NCI-H446 treated with DMSO at 0.1 percent for 48 hours (cell line): Measurements from ENCODE around the gene FGG.

ENCODE experiments used
- DNase-seq: peaks from one replicate; lab custom pipeline; 2025; lab: John Stamatoyannopoulos, UW

Gene FGG

DNA sequence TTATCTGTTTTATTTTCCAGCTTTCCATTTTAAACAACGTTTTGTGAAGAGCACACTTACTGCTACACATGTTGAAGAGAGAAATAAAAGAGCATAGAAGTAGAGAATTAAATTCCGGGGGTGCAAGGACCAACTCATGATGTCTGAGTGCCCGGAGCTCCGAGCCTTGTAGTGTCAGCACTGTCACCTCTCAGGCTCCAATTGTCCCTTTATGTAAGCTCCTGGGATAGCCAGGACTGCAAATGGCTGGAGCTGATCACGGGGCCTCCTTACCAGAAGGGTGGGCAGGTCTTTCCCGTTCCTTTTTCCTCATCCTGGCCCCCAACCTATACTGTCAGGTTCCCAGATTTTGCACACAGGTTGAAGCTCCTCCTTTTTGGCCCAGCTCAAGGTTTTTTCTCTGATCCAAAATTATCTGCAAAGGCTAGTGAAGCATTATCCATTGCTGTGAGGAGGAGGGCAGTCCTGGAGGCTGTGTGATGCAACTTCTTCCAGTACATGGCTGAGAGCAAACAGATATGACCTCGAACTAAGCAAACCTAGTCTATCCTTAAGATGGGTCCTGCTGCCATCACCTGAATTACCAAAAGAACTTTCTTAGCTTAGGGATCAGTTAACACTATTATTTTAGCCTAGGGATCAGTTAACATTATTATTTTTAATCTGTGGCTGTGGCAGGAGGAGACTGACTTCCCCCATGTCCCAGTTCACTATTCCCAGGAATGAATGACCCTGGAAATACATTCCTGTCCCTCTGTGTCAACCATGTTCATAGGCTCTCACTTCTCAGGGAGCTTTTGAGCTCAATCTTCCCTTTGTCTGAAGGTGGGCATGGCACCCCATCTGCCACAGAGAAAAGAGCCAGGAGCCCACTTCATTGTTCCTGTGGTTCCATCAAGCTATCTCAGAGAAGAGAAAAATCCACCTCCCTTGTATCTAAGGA lies at the start of gene FGG:
TSS of gene FGG (minus strand) at position 185 of the 943 bp plus-strand sequence. CDS start at position 138, 47 bp downstream.
- no peak for DNase-seq

GRCh38 chr4:154660052-154660451 lies 47.6 kb upstream of the FGG start:
- DNase-seq: no peak

DNA sequence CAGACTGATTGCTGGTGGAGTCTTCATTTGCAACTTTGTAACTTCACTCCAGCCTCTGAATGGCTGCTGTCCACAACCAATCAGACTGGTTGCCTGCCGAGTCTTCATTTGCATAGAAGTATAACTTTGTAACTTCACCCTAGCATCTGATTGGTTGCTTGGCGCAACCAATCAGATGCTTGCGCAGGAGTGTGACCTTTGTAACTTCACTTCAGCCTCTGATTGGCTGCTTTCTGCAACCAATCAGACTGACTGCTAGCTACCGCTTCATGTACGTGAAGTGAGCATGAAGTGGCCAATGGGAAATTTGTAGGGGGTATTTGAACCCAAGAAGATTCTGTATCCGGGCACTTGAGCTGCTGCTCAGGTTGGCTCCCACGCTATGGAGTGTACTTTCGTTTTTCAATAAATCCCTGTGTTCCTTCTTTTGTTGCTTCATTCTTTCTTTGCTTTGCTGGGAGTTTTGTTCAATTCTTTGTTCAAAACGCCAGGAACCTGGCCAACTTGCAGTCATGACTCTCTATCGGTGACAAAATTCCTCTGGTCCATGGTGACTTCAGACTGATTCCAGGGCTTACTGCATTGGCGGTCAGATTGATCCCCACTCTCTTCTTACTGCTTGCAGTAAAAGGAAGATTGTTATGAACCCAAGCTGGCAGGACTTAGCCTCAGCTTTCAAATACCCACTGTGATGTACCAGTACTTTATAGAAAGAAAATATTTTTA lies 46.4 kb upstream of the FGG start:
- DNase-seq: no peak

GRCh38 chr4:154643493-154643892 lies 31.0 kb upstream of the FGG start:
- DNase-seq: no peak

GRCh38 chr4:154642373-154643009 lies 30.0 kb upstream of the FGG start:
- DNase-seq: no peak

DNA sequence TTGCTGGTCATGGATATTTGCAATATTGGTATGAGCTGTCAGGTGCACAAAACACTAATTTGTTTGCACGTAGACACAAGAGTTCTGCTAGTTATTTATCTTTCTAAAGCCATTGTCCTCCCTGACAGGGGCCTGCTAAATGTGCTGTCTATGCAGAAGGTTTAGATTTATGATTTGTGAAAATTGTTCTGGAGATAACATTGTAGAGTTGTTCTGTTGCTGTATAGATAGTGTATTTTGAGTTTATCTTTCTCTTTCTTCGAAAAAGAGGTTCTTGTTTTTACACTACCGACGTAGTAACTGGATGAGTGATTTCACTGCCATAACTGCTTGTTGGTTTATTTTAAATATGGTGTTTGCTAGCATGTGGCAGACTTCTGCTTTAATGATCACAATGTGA lies 28.5 kb upstream of the FGG start:
- DNase-seq: no peak

DNA sequence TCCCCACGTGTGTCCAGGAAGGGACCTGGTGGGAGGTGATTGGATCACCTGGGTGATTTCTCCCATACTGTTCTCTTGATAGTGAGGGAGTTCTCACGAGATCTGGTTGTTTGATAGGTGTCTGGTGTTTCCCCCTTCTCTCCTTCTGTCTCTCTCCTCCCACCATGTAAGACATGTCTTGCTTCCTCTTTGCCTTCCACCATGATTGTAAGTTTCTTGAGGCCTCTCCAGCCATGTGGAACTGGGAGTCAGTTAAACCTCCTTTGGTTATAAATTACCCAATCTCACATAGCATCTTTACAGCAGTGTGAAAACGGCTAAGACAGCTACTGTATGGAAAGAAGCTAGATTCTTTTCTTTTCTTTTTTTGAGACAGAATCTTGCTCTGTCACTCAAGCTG lies 21.6 kb upstream of the FGG start:
- DNase-seq: no peak

DNA sequence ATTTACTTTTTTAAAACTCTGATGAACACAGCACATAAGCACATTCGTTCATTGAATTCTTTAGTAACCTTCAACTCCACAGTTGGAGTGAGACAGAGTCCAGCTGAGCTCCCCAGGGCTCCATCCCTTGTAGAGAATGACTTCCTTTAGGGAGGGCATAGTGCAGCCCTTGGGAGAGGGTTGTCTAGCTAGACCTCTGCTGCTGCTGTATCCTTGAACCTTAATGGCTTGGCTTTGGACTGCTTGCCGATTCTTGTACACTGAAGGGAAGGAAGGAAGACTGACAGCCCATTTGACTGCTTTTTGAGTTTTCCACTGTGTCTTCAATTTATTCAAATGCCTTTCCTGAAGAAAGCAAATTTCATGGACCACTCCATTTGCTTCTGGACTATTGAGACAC lies 19.4 kb upstream of the FGG start:
- no peak for DNase-seq

DNA sequence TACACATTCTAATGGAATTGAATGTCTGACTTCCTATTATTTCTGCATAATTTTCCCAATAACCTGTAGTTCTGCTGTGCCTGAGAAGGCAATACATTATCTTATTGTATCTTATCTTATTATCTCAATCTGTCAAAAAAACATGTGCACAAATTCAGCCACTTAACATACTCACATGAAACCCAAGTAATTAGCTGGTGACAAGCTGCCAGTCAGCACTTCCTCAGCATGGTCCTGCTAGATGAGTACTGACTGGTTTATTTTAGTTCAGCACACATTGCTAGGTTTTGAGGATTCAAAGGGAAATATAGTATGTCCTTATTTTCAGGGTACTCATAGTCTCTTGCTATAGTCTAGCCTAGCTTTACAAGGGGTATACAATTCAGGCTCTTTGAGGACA lies 17.9 kb upstream of the FGG start:
- no peak for DNase-seq

GRCh38 chr4:154626793-154627484 lies 14.5 kb upstream of the FGG start:
- no peak for DNase-seq

DNA sequence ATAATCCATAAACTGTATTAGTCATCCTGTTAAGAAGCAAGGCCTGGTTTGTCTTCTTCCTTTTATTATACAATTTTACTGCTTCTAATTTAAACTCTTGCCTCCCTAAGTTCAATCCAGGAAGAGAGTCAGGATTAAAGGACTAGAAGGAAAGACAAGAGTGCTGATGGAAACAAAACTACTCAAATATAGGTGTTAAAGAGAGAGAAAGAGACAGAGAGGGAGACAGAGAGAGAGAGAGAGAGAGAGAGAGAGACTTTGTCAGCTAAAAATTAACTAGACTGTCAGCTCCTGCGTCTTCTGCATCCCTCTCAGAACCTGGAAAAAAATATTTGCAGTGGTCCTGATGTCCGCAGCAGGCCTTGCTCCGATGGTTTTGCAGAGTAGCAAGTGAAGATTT lies 13.5 kb upstream of the FGG start:
- no peak for DNase-seq

DNA sequence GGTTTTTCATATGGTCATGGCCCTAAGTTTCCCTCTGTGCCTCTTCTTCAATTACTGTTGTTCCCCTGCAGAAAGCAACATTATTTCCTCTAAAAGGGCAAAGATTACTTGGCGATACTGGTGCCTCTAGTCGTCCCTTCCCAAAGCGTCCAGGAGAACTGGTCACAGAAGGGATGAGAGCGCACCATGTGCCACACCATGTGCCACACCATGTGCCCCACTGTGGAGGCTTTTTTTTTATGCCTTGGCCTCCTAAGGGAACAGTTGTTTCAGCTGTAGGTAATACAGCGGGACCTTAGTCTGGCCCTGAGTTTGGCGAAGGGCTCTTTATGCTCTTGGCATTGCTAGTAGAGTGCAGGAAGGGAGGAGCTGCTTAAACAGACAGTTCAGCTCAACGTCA lies 11.5 kb upstream of the FGG start:
- no peak for DNase-seq

- DNase-seq: no peak
Measured at GRCh38 chr4:154623436-154623835, 11.0 kb upstream of the FGG start.

- peak; percentile 7 for DNase-seq
Measured at GRCh38 chr4:154622598-154622997, 10.1 kb upstream of the FGG start.

- no peak for DNase-seq
Measured at GRCh38 chr4:154620111-154620510, 7.7 kb upstream of the FGG start.

- peak; percentile 22 for DNase-seq
Measured at GRCh38 chr4:154618708-154619315, 6.4 kb upstream of the FGG start.

- no peak for DNase-seq
Measured at GRCh38 chr4:154617820-154618317, 5.4 kb upstream of the FGG start.

DNA sequence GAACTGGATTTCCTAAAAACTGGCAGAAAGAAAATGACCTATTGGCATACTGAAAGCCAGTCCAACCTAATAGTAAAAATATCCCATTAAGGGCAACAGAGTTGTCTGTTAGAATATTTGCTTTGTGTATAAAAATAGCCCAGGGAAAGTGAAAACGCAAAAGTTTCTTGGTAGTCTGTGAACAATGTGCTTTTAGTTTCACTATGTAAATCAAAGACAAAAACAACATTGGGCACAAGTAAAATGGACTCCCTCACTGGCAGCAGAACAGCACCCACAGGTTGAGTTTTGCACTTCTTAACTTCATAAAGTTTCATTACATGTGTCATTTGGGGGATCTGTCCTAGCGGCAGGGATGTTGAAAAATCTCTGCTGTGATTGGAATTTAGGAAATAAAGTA lies 4.3 kb upstream of the FGG start:
- DNase-seq: no peak

- DNase-seq: no peak
Measured at GRCh38 chr4:154616287-154616686, 3.8 kb upstream of the FGG start.

- DNase-seq: no peak
Measured at GRCh38 chr4:154615211-154615610, 2.8 kb upstream of the FGG start.

DNA sequence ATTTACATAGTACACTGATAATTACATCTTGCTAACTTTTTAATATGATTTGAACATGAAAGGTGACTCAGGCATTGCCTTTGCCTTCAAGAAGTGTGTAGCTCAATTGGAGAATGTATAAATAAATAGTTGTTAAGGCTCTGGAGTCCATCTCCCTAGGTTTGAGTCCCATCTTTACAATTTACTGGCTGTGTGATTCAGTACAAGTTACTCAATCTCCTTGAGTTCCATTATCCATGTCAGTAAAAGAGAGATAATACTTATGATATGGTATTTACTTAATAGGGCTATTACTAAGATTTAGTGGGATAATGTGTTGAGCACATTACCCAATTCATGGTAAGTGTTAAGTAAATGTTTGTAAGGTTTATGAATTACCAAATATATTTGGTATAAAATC lies 1.9 kb upstream of the FGG start:
- no peak for DNase-seq

GRCh38 chr4:154611833-154612232 lies 623 bp downstream of the FGG start:
- no peak for DNase-seq
